Right lobe of liver (tissue), 6 donors: ENCODE results near the gene OTUD6A. TPM values are rescaled to one million over a fixed set of nuclear protein-coding genes. Genes with fewer than 3 reads are reported as not detected.

ENCODE experiments used
- ATAC-seq, 4 donors: fragments of 200-7000 bp; cut with Tn5 transposase; one replicate each; pipeline ENCODE4 v1.9.1; 2020; ENCODE audit warnings: mild to moderate bottlenecking in 4 of 4, moderate library complexity in 4 of 4
- DNase-seq, 3 donors: peaks; one replicate each; pipeline ENCODE4 v3.0.0-alpha.2; 2020
- H3K27ac ChIP-seq, 3 donors: fragments of 200-600 bp; one replicate each; pipeline ENCODE4 v1.8.0; 2022
- H3K27me3 ChIP-seq, 2 donors: fragments of 200-600 bp; one replicate each; pipeline ENCODE4 v1.8.0; 2022
- H3K36me3 ChIP-seq, 4 donors: fragments of 200-600 bp; sonication (generic) in 1 of 4; one replicate each; pipeline versions ENCODE4 v1.5.1 to v1.8.0; 2017 to 2022; ENCODE audit warnings: control low read depth in 1 of 4
- H3K4me1 ChIP-seq, 4 donors: fragments of 200-600 bp; sonication (generic) in 1 of 4; one replicate each; pipeline versions ENCODE4 v1.5.1 to v1.8.0; 2017 to 2022; ENCODE audit warnings: control low read depth in 1 of 4
- H3K4me3 ChIP-seq, 3 donors: fragments of 200-600 bp; one replicate each; pipeline ENCODE4 v1.8.0; 2022
- H3K9me3 ChIP-seq, 4 donors: fragments of 200-600 bp; sonication (generic) in 1 of 4; one replicate each; pipeline versions ENCODE4 v1.5.1 to v1.8.0; 2017 to 2022; ENCODE audit warnings: control low read depth in 1 of 4
- CTCF ChIP-seq, 4 donors: fragments of 200-600 bp in 3 of 4; fragments of 450-650 bp in 1 of 4; IDR thresholded peaks; one replicate each; pipeline versions ENCODE4 v1.5.1 to v1.8.0; 2016 to 2022; ENCODE audit warnings: antibody characterized with exemption in 4 of 4, mild to moderate bottlenecking in 2 of 4
- POLR2A ChIP-seq: fragments of 450-650 bp; IDR thresholded peaks from one replicate; pipeline ENCODE4 v1.6.1; 2017; ENCODE audit warnings: antibody characterized with exemption, mild to moderate bottlenecking
- WGBS: methylation state at CpG from one replicate; pipeline ENCODE4 v1.1.6; 2018; ENCODE audit warnings: low coverage, low lambda C conversion rate; ENCODE audit not compliant: insufficient coverage; ENCODE audit errors: missing lambda C conversion rate; 5-methylcytosine and 5-hydroxymethylcytosine counted together
- intact Hi-C, 2 donors: fragments of 100-400 bp; cut with DNase I; formaldehyde crosslinking; loops; one replicate each; pipeline versions ENCODE4 v1.11.2 to v1.14.1; 2022
- total RNA-seq, 6 experiments: library from RNA; depleted of rRNA in 2 of 6; stranded (reverse); fragments of >200 nt in 2 of 6; fragmentation: NEBNext Ultra II Directional in 3 of 6; extraction: Animal tissue kit (Norgen Biotek cat#: 25700) in 3 of 6; gene quantifications; one replicate each; pipeline versions ENCODE4 v1.1.0 to v1.2.4, GENCODE V29; 2016 to 2023
- donor health status: DM: no; HTN: yes; CAD: no.
- donor health status: DM: no; HTN: no; CAD: no.
- donor health status: DM: no; HTN: no; CAD: no.
- donor health status: DM: no; HTN: yes; CAD: no.
- donor health status: DM: no; HTN: yes; CAD: no.

The OTUD6A gene
- total RNA-seq, 6 experiments from 2014 or later: not detected

DNA sequence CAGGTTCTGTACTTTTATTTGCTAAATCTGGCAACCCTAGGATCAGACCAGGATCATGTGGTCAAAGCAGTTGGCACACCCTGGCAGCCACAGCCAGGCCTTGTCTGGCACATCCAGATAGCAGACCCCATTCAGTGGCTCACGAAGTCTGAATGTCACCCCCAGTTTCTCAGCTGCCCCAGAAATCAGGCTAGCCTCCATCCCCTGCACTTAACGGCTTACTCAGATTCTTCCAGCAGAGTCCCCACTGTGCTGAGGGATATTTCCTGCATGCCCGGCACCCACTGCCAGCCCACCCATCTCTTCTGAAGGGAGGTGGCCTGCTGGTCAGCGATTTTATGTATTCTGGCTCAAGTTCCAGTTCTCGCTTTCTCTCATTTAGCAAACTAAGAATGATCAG is 7.9 kb upstream of the OTUD6A start:
- Histone ChIP-seq H3K4me3 (no peak overlapping the region), H3K4me1 (no peaks in the 10 kb centered on the region), H3K27me3 (no peaks in the 10 kb centered on the region), H3K9me3 (no peaks in the 10 kb centered on the region), H3K36me3 (no peaks in the 10 kb centered on the region), H3K27ac (no peak overlapping the region)
- no peak for TF ChIP-seq POLR2A
- no peak for TF ChIP-seq CTCF (IDR thresholded peaks at IDR 0.05)
- intact Hi-C loops: no loop called here
- WGBS: 50% methylated on average over 5 of the region's 5 CpGs
- ATAC-seq (no peak), DNase-seq (no peak)

DNA sequence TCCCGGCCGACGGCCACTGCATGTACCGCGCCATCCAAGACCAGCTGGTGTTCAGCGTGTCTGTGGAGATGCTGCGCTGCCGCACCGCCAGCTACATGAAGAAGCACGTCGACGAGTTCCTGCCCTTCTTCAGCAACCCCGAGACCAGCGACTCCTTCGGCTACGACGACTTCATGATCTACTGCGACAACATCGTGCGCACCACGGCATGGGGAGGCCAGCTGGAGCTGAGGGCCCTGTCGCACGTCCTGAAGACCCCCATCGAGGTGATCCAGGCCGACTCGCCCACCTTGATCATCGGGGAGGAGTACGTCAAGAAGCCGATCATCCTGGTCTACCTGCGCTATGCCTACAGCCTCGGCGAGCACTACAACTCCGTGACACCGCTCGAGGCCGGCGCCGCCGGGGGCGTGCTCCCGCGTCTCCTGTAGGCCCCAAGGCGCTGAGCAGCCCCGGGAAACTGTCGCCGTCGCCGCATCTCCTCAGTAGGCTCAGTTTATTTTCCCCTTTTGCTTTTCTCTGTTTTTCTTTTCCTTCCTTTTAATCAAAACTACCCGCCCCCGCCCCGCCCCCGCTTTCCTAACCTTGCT is 799 bp downstream of the OTUD6A start:
- Histone ChIP-seq H3K36me3 (no peaks in the 10 kb centered on the region), H3K27me3 (no peaks in the 10 kb centered on the region), H3K9me3 (no peaks in the 10 kb centered on the region), H3K27ac (no peak overlapping the region), H3K4me1 (no peaks in the 10 kb centered on the region), H3K4me3 (no peak overlapping the region)
- 85% methylated on average over 18 of the region's 52 CpGs for WGBS
- ATAC-seq (no peak), DNase-seq (no peak)
- TF ChIP-seq POLR2A: no peak
- TF ChIP-seq CTCF (IDR thresholded peaks at IDR 0.05): no peak
- intact Hi-C loops: no loop called here

GRCh38 chrX:70066646-70067045 is 4.4 kb downstream of the OTUD6A start:
- intact Hi-C loops: no loop called here
- H3K27me3 ChIP-seq: no peaks in the 10 kb centered on the region
- DNase-seq (no peak), ATAC-seq (no peak)
- H3K27ac ChIP-seq: no peak overlapping the region
- TF ChIP-seq POLR2A (no peak), CTCF (IDR thresholded peaks at IDR 0.05) (no peak)
- WGBS: 60% methylated on average over 7 of the region's 7 CpGs
- H3K36me3 ChIP-seq: no peaks in the 10 kb centered on the region
- H3K9me3 ChIP-seq: no peaks in the 10 kb centered on the region
- no peak overlapping the region for H3K4me3 ChIP-seq
- no peaks in the 10 kb centered on the region for H3K4me1 ChIP-seq

GRCh38 chrX:70079297-70079696 is 17.0 kb downstream of the OTUD6A start:
- Histone ChIP-seq H3K9me3 (no peaks in the 10 kb centered on the region), H3K27ac (no peak overlapping the region), H3K4me1 (no peaks in the 10 kb centered on the region), H3K27me3 (no peaks in the 10 kb centered on the region), H3K36me3 (no peaks in the 10 kb centered on the region), H3K4me3 (no peak overlapping the region)
- DNase-seq (no peak), ATAC-seq (no peak)
- intact Hi-C loops: no loop called here
- WGBS: 31% methylated on average over 1 of the region's 5 CpGs
- TF ChIP-seq CTCF (IDR thresholded peaks at IDR 0.05): no peak
- no peak for TF ChIP-seq POLR2A

DNA sequence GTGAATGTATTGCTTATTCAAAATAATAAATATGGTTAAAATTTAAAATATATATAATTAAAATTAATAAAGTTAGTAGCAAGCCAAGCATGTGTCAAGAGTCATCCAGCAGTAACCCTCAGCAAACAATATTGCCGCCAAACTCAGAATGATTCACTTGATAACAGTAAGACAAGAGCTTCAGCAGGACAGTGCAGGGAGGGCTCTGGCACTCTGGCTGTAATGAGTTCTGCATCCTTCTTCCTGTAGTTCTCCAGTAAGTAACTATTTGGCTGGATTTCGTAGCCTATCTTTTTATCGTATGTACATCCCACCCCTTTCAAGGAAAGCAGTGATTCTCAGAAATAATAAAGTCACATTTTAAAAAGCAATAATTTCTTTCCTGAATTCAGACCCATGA is 17.6 kb downstream of the OTUD6A start:
- H3K36me3 ChIP-seq: no peaks in the 10 kb centered on the region
- H3K27me3 ChIP-seq: no peaks in the 10 kb centered on the region
- intact Hi-C loops: no loop called here
- no peaks in the 10 kb centered on the region for H3K9me3 ChIP-seq
- ATAC-seq (no peak), DNase-seq (no peak)
- no peak overlapping the region for H3K4me3 ChIP-seq
- no peak overlapping the region for H3K27ac ChIP-seq
- no peaks in the 10 kb centered on the region for H3K4me1 ChIP-seq
- TF ChIP-seq POLR2A (no peak), CTCF (IDR thresholded peaks at IDR 0.05) (no peak)
- WGBS: 32% methylated on average over 3 of the region's 3 CpGs
